GM19395 (cell line): Measurements from ENCODE around the gene ARHGAP24.

ENCODE experiments used
- ATAC-seq: cut with Tn5 transposase; IDR thresholded peaks from one replicate; pipeline ENCODE4 v1.9.1; 2021; ENCODE audit warnings: mild to moderate bottlenecking, moderate library complexity; ENCODE audit not compliant: unreplicated experiment

ARHGAP24 gene

DNA sequence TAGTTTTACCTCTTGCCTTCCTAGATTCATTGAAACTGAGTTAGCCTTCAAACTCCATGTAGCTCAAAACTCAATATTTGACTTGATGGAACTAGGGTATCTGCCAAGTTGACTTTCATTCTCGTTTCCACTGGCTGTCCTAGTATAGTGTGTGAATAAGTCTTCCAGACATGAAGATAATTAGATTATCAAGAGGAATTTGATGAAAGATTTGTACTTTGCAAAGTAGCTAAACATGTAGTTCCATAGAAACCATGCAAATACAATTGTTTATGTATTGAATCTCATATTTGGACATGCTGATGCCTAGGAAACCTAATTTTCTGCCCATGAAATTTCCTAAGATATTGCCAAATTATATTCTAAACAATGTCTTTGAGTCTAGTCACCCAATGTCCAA is 297.5 kb downstream of the ARHGAP24 start:
- ATAC-seq, result no peak

GRCh38 chr4:85773372-85773771 is 298.4 kb downstream of the ARHGAP24 start:
- no peak for ATAC-seq

DNA sequence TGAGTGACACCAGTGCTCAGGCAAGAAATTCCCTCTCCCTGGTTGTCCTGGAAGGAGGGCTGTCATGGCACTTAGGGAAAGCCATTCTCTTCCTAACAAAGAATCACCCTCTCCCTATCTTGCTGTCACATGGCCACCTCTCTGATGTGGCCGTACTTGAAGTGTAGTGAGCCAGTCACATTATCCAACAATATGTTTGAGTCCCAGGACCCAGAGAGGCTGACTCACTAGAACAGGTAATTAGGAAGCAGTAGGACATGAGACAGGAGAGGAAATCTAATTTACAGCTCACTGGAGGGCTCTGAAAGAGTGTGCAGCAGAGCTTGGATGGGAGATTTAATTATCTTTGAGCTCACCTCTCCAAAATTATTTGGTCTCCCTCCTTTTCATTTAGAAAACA is 299.1 kb downstream of the ARHGAP24 start:
- no peak for ATAC-seq

DNA sequence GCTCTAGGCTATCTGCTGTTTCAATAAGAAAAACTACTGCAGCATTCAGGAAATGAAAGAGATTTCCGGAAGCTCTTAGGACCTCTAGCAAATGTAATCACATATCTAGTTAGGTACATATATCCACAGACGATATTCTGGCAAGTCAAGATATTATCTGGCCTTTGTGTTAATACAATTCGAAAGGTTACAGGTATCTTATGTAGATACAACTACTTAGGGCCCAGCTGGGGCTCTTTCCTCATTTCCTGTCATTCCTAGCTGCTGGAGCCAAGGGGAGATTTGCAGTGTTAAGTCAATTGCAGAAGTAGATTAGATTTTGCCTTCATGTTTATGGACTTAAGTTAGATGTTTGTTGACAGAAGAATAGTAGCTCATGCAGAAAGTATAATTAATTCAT is 299.5 kb downstream of the ARHGAP24 start:
- no peak for ATAC-seq

- ATAC-seq, result no peak
Observed at GRCh38 chr4:85776096-85776495, 301.1 kb downstream of the ARHGAP24 start.

DNA sequence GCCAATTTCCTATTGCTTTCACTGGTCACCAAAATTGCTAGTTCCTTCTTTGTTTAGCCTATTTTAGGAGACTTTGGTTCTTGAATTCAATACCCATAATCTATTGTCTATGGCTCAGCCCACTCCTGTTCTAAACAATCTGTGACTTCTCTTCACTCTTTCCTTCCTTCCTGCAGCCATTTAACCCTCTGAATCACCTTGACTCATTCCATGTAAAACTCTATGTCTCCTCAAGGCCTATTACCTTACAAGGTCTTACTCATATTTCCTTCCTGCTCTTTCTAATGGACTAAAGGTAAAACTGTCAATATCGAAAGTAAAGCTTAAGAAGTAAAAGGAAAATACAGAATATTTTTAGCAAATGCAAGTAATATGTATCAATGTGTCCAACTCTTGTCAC is 301.6 kb downstream of the ARHGAP24 start:
- ATAC-seq, result no peak

GRCh38 chr4:85777908-85778631 is 303.1 kb downstream of the ARHGAP24 start:
- ATAC-seq, result peak; percentile 87

DNA sequence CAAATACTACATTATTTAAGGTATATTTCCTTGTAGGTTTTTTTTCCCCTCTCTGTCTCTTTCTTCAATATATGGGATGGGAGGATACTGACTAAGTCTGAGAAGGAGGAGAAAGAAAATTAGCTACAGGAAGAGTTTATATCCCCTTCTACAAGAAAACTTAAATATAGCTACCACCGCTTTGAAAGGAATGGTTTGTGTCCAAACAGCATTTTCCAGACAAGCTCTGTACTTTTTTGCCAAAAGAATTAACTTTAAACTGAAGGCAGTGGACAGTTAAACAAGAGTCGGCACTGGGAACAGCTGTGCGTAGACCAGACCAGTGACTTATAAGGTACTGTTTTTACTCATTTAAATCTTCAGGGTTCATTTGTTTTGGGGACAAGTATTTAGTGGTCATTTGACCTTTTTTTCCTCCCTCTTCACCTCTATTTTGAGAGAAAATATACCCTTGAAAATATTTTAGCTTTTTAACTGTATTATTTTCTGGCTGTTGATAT is 303.7 kb downstream of the ARHGAP24 start:
- ATAC-seq, result peak; percentile 84

GRCh38 chr4:85779165-85779564 is 304.2 kb downstream of the ARHGAP24 start:
- peak; percentile 25 for ATAC-seq

- ATAC-seq, result no peak
Observed at GRCh38 chr4:85780664-85781063, 305.7 kb downstream of the ARHGAP24 start.

DNA sequence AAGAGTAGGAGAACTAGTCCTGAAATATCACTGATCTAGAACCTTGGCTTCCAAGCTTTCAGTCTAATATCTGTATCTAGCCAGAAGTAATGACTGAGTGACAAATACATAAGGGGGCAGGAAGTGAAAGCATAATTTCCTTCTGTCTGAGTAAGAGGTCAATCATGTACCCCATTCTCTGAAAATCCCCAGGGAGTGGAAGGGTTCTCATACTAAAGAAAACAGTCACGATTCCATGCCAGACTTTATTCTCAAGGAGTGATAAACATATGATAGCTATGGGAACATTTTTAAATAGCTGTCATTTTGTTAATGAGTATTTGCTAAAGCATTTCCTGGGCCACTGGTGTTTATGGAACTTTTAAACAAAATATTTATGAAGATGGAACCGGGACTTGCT is 308.5 kb downstream of the ARHGAP24 start:
- peak; percentile 21 for ATAC-seq

DNA sequence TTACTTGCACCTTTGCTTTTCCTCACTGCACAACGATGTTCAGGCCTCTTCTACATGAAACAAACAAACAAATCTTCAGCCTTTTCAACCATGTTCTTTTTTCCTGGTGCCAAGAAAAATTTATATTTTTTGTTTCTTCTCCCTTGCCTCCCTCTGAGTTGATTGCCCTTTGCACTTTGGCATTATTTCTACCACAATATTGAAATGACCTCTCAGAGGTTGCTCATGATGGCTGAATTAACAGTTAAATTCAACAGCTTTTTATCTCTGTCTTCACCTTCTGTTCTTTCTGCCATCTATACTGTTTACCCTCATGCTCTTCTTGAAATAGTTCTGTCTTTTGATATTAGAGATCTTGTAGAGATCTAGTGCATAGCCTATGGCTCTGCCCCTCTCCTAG is 308.9 kb downstream of the ARHGAP24 start:
- ATAC-seq, result no peak

- no peak for ATAC-seq
Observed at GRCh38 chr4:85784348-85784747, 309.4 kb downstream of the ARHGAP24 start.

- ATAC-seq, result peak; percentile 53
Observed at GRCh38 chr4:85784947-85785346, 310.0 kb downstream of the ARHGAP24 start.

DNA sequence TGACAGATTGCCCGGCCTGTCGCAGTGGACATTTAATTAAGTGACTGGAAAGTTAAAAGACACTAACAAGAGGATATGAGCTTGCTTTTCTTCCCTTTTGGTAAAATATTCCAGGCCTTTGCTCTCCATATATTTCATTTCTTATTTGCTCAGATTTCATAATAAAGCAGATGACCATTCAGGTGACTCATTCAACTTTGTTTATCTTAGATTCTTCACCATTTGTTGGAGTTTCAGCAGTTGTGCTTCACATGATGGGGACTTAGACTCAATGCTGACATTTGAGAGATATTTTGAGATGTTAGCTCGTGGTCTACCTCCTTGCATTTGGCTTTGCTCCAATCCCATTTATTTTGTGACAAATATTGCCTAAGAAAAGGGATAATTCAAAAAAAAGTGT is 312.2 kb downstream of the ARHGAP24 start:
- ATAC-seq, result no peak

- ATAC-seq, result no peak
Observed at GRCh38 chr4:85788604-85789003, 313.7 kb downstream of the ARHGAP24 start.

- no peak for ATAC-seq
Observed at GRCh38 chr4:85789241-85789640, 314.3 kb downstream of the ARHGAP24 start.

DNA sequence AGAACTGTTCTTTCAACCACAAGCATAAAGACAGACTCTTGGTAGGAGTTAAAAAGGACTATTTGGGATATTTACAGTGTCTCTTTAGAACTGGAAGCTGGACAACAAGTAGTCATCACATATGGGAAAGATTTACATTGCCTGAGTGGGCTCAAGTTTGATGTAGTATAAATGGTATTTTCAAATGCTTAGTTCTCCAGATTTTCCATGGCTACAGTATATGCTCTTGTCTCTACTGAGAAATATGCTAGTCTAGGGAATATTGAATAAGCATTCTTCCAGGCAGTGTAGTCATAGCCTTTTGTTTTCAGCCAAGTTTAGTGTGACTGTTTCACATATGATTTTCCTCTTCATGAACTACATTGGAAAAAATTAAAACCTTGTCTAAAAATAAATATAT is 315.6 kb downstream of the ARHGAP24 start:
- ATAC-seq, result no peak

DNA sequence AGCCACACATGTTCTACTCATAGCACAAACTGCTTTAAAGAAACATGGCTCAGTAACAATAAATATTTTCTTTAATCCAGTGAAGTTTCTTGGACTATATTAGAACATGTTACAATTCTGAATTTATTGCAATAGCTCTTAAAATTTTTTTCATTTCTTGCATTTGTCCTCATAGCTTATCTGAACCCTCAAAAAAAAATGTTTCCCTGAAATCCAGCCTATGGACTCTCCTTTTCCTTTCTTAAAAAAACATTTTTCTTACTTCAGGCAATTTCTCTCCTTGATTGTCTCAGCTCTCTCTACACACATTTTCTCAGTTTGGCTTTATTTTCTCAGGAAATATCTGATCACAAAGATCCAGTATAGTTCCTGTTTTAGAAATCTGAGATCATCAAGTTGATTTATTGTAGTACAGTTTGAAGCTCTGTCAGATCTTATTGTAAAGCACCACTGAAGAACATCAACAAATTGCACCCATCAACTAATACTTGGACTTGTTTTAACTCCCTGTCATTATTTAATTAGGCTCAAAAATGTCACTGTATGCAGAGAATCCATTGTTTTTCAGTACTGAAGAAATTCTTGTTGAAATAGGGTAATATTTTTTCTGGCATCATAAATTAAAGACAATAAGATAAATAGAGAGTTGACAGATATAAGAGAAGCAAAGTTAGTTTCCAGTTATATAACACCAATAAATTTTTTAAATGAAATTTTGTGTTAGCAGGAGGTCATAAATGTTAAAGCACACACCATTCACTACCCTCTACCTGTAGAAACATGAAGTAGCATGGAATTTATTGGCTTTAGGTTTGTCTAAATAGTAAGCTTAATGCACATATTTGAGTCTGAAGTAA is 317.7 kb downstream of the ARHGAP24 start:
- ATAC-seq, result no peak

DNA sequence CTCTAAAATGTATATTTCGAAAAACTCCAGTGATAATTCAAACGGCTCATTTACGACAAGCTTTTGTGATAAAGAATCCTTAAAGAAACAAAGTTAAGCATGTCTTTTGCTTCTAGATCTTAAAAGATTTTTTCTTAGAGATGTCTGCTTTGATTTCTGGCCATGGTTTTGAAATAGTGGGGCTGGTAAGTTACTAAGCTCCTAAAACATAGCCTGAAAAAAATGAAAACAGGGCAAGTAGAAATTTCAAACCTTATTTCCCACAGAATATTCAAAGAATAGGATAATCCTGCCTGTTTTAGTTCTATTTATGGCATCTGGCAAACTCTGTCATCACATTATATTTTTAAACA is 318.3 kb downstream of the ARHGAP24 start:
- no peak for ATAC-seq

GRCh38 chr4:85798012-85798770 is 323.2 kb downstream of the ARHGAP24 start:
- no peak for ATAC-seq
